ENCODE results near the gene COQ10B.
A peak's percentile ranks its signal among the peaks of the same experiment; 100 is the strongest.
"Not testable (repeated sequence)": the region's sequence is repeated elsewhere in the genome, so short reads cannot be mapped to it uniquely, and the experiment has no call there.

The COQ10B gene

GRCh38 chr2:197453123-197453913 lies at the start of gene COQ10B:
TSS of gene COQ10B (plus strand) at chr2:197453552. CDS start at chr2:197453561, 9 bp downstream.
- peak; percentile 99 for DNase-seq

GRCh38 chr2:197405582-197405981 lies 47.8 kb upstream of the COQ10B start:
- DNase-seq, result no peak

GRCh38 chr2:197414039-197414438 lies 39.3 kb upstream of the COQ10B start:
- no peak for DNase-seq

- DNase-seq, result no peak
These were observed 38.8 kb upstream of the COQ10B start for GRCh38 chr2:197414515-197414914.

- DNase-seq, result no peak
These were observed 37.1 kb upstream of the COQ10B start for GRCh38 chr2:197416268-197416667.

- no peak for DNase-seq
These were observed 33.9 kb upstream of the COQ10B start for GRCh38 chr2:197419438-197419837.

- no peak for DNase-seq
These were observed 30.0 kb upstream of the COQ10B start for GRCh38 chr2:197423307-197423706.

- no peak for DNase-seq
These were observed 27.8 kb upstream of the COQ10B start for GRCh38 chr2:197425550-197425949.

- no peak for DNase-seq
These were observed 26.4 kb upstream of the COQ10B start for GRCh38 chr2:197426723-197427603.

- DNase-seq, result no peak
These were observed 25.4 kb upstream of the COQ10B start for GRCh38 chr2:197427986-197428385.

GRCh38 chr2:197431858-197432257 lies 21.5 kb upstream of the COQ10B start:
- DNase-seq, result no peak

GRCh38 chr2:197432527-197432926 lies 20.8 kb upstream of the COQ10B start:
- not testable (repeated sequence) for DNase-seq

- no peak for DNase-seq
These were observed 19.4 kb upstream of the COQ10B start for GRCh38 chr2:197433780-197434438.

- DNase-seq, result peak; percentile 99
These were observed 18.5 kb upstream of the COQ10B start, which contains the start of gene SF3B1 for GRCh38 chr2:197434541-197435513. TSS of gene SF3B1 (minus strand) at chr2:197435028. CDS start at chr2:197434999, 29 bp downstream.

- DNase-seq, result no peak
These were observed 17.5 kb upstream of the COQ10B start for GRCh38 chr2:197435598-197436420.

- no peak for DNase-seq
These were observed 16.0 kb upstream of the COQ10B start for GRCh38 chr2:197437380-197437779.

- no peak for DNase-seq
These were observed 10.5 kb upstream of the COQ10B start for GRCh38 chr2:197442857-197443256.

- DNase-seq, result no peak
These were observed 7.6 kb upstream of the COQ10B start for GRCh38 chr2:197445746-197446145.

GRCh38 chr2:197446844-197447243 lies 6.5 kb upstream of the COQ10B start:
- DNase-seq, result no peak

GRCh38 chr2:197450465-197450864 lies 2.9 kb upstream of the COQ10B start:
- no peak for DNase-seq

- DNase-seq, result not testable (repeated sequence)
These were observed 2.4 kb upstream of the COQ10B start for GRCh38 chr2:197450935-197451358.

Measured in CD4-positive, alpha-beta T cell treated with Interleukin-4 for 4 hours (primary cell).